ENCODE data around the gene PCSK6. TPM values are rescaled to one million over a fixed set of nuclear protein-coding genes. Genes with fewer than 3 reads are reported as not detected.
"Not testable (repeated sequence)": the region's sequence is repeated elsewhere in the genome, so short reads cannot be mapped to it uniquely, and the experiment has no call there.

Gene PCSK6
- total RNA-seq, 2 experiments from 2014 or later = 0.28 TPM; not detected in 1

DNA sequence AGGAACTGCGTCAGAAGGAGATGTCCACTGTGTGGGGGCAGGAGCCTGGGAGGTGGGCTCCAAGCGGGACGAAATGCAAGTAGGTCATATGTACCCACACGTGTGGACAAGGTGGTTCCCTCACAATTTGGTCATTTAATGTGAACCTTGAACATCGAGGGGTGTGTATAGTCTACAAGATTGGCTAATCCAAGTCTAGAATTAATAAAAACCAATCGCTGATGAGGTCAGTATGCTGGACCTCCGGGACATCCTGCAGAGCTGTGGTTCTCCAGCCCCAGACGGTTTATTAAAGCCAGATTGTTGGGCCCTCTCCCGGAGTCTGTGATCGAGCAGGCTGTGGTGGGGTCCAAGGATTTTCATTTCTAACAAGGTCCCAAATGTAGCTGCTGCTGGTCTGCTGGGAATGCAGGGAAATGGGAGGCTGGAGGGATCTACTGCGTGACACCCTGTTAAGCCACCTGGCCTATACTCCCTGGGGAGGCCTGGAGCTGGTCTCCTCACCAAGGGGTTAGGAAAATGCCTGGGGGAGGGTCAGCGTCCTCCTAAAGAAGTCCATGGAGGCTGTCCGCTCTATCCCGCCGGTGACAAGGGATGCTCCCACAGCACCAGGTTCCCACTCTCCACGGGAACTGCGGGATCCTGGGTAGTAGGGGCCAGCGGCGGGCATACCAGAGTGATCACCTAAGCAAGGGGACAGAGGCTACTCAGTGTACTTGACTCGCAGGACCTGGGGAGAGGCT is 25.1 kb downstream of the PCSK6 start:
- no peak for ATAC-seq (ENCODE audit: poor library complexity)
- CTCF ChIA-PET = no interaction called here

DNA sequence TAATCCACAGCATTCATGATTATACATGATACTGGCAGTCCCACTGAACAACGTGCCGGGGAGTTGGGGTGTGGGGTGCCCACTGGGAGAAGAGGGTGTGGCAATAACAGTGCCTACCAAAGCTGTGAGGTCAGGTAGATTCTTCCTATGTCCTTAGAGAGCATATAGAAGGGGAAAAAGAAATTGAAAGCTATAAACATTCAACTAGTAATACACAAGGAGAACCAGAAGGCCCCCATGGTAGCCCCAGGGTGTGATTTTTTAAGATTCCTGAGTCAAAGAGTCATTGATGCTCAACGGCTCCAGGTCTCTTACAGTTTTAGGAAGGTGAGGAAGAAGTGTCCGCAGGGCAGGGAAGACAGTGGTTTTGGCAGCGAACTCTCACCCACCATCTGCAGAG is 25.8 kb downstream of the PCSK6 start:
- H3K27ac Mint-ChIP-seq; H3K4me1 Mint-ChIP-seq (ENCODE audit: low read depth); intact Hi-C loops (cut with DNase I, micrococcal nuclease): not testable (repeated sequence)

More for the DNA sequence above, 25.1 kb downstream of the PCSK6 start:
- peaks cover 3% of the 10 kb centered on the region for H3K9me3 Mint-ChIP-seq
- Histone ChIP-seq H3K27ac (ENCODE audit: low read depth in 1 of 2, low read length in 2 of 2) (no peak overlapping the region), H3K36me3 (ENCODE audit: insufficient read depth, low read length) (no peaks in the 10 kb centered on the region), H3K4me3 (ENCODE audit: low read length) (no peak overlapping the region), H3K27me3 (ENCODE audit: control insufficient read depth in 1 of 2, insufficient read depth in 2 of 2, low read length in 2 of 2) (peaks cover 7 to 11% of the 10 kb centered on the region in 2 experiments), H3K9me3 (ENCODE audit: control insufficient read depth in 1 of 2, insufficient read depth in 1 of 2, low read length in 2 of 2) (peaks cover 0 to 10% of the 10 kb centered on the region in 2 experiments), H3K4me1 (ENCODE audit: insufficient read depth, low read length) (no peaks in the 10 kb centered on the region)
- no peaks in the 10 kb centered on the region for H3K4me1 Mint-ChIP-seq (ENCODE audit: low read depth)
- POLR2A ChIA-PET = no interaction called here
- H3K27ac Mint-ChIP-seq = no peak overlapping the region
- peaks cover 47% of the 10 kb centered on the region for H3K27me3 Mint-ChIP-seq
- DNase-seq = no peak
- H3K36me3 Mint-ChIP-seq (ENCODE audit: low read depth) = no peaks in the 10 kb centered on the region
- H3K4me3 Mint-ChIP-seq = no peak overlapping the region
- TF ChIP-seq, protein P1, sequence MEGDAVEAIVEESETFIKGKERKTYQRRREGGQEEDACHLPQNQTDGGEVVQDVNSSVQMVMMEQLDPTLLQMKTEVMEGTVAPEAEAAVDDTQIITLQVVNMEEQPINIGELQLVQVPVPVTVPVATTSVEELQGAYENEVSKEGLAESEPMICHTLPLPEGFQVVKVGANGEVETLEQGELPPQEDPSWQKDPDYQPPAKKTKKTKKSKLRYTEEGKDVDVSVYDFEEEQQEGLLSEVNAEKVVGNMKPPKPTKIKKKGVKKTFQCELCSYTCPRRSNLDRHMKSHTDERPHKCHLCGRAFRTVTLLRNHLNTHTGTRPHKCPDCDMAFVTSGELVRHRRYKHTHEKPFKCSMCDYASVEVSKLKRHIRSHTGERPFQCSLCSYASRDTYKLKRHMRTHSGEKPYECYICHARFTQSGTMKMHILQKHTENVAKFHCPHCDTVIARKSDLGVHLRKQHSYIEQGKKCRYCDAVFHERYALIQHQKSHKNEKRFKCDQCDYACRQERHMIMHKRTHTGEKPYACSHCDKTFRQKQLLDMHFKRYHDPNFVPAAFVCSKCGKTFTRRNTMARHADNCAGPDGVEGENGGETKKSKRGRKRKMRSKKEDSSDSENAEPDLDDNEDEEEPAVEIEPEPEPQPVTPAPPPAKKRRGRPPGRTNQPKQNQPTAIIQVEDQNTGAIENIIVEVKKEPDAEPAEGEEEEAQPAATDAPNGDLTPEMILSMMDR (IDR thresholded peaks at IDR 0.05) = no peak
- intact Hi-C loops (cut with DNase I, micrococcal nuclease) = no loop called here

DNA sequence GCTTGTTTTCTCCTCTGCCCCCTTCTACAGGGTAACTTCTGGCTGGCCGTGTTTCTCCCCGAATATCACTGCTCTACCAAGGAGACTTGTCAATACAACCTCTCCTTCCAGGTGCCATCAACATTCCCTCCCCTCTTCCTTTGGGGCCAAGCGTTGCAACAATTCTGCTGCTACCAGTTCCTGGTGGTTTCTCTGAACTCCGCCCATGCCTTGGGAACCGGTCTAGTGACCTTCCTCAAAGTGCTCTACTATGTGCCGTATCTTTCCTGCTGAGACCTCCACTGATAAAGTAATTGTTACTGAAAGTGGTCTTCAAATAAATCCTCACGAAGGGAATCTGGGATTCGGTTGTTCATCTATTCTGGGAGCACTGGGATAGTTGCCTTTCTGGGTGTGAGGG is 26.2 kb downstream of the PCSK6 start:
- Histone ChIP-seq H3K27ac (ENCODE audit: low read depth in 1 of 2, low read length in 2 of 2) (no peak overlapping the region), H3K36me3 (ENCODE audit: insufficient read depth, low read length) (no peaks in the 10 kb centered on the region), H3K9me3 (ENCODE audit: control insufficient read depth in 1 of 2, insufficient read depth in 1 of 2, low read length in 2 of 2) (peaks cover 0 to 10% of the 10 kb centered on the region in 2 experiments), H3K27me3 (ENCODE audit: control insufficient read depth in 1 of 2, insufficient read depth in 2 of 2, low read length in 2 of 2) (peaks cover 7 to 11% of the 10 kb centered on the region in 2 experiments), H3K4me1 (ENCODE audit: insufficient read depth, low read length) (no peaks in the 10 kb centered on the region), H3K4me3 (ENCODE audit: low read length) (no peak overlapping the region)
- no peak overlapping the region for H3K4me3 Mint-ChIP-seq
- ChIA-PET POLR2A (no interaction called here), CTCF (no interaction called here)
- DNase-seq = no peak
- peaks cover 43% of the 10 kb centered on the region for H3K27me3 Mint-ChIP-seq
- no peak overlapping the region for H3K27ac Mint-ChIP-seq
- TF ChIP-seq, protein P1 (IDR thresholded peaks at IDR 0.05) = no peak
- H3K4me1 Mint-ChIP-seq (ENCODE audit: low read depth) = no peaks in the 10 kb centered on the region
- intact Hi-C loops (cut with DNase I, micrococcal nuclease) = no loop called here
- H3K36me3 Mint-ChIP-seq (ENCODE audit: low read depth) = no peaks in the 10 kb centered on the region
- peaks cover 3% of the 10 kb centered on the region for H3K9me3 Mint-ChIP-seq
- no peak for ATAC-seq (ENCODE audit: poor library complexity)

More for the DNA sequence above, 25.8 kb downstream of the PCSK6 start:
- peaks cover 7 to 11% of the 10 kb centered on the region in 2 experiments for H3K27me3 ChIP-seq (ENCODE audit: control insufficient read depth in 1 of 2, insufficient read depth in 2 of 2, low read length in 2 of 2)
- H3K4me1 ChIP-seq (ENCODE audit: insufficient read depth, low read length); H3K27ac ChIP-seq (ENCODE audit: low read depth in 1 of 2, low read length in 2 of 2); H3K9me3 ChIP-seq (ENCODE audit: control insufficient read depth in 1 of 2, insufficient read depth in 1 of 2, low read length in 2 of 2); H3K4me3 ChIP-seq (ENCODE audit: low read length); H3K4me3 Mint-ChIP-seq; POLR2A ChIA-PET; ATAC-seq (ENCODE audit: poor library complexity); DNase-seq; H3K9me3 Mint-ChIP-seq; CTCF ChIA-PET; H3K36me3 Mint-ChIP-seq (ENCODE audit: low read depth); H3K36me3 ChIP-seq (ENCODE audit: insufficient read depth, low read length): not testable (repeated sequence)
- peaks cover 47% of the 10 kb centered on the region for H3K27me3 Mint-ChIP-seq

DNA sequence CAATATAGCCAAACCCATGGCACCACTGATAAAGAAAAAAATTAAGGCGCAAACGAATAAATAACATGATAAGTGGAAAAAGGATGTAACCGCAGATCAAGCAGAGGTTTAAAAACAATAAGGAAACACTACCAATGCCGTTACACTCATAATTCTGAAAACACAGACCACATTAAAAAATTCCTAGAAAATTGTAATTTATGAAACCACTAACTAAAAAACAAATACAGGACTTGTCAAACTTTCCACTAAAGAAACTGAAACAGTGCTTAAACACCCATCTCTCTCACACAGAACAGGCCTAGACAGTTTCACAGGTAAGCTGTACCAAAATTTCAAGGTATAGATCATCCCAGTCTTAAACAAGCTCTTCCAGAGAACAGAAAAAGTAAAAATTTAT is 28.4 kb downstream of the PCSK6 start:
- Mint-ChIP-seq H3K9me3 (peaks cover 3% of the 10 kb centered on the region), H3K27me3 (peaks cover 35% of the 10 kb centered on the region), H3K4me1 (ENCODE audit: low read depth) (no peaks in the 10 kb centered on the region), H3K4me3 (no peak overlapping the region), H3K36me3 (ENCODE audit: low read depth) (no peaks in the 10 kb centered on the region), H3K27ac (no peak overlapping the region)
- ATAC-seq (ENCODE audit: poor library complexity) (no peak), DNase-seq (no peak)
- Histone ChIP-seq H3K4me3 (ENCODE audit: low read length) (no peak overlapping the region), H3K36me3 (ENCODE audit: insufficient read depth, low read length) (no peaks in the 10 kb centered on the region), H3K4me1 (ENCODE audit: insufficient read depth, low read length) (no peaks in the 10 kb centered on the region), H3K27ac (ENCODE audit: low read depth in 1 of 2, low read length in 2 of 2) (no peak overlapping the region), H3K27me3 (ENCODE audit: control insufficient read depth in 1 of 2, insufficient read depth in 2 of 2, low read length in 2 of 2) (peaks cover 7 to 11% of the 10 kb centered on the region in 2 experiments), H3K9me3 (ENCODE audit: control insufficient read depth in 1 of 2, insufficient read depth in 1 of 2, low read length in 2 of 2) (peaks cover 0 to 10% of the 10 kb centered on the region in 2 experiments)
- ChIA-PET POLR2A (no interaction called here), CTCF (no interaction called here)
- TF ChIP-seq, protein P1 (IDR thresholded peaks at IDR 0.05) = no peak
- intact Hi-C loops (cut with DNase I, micrococcal nuclease) = no loop called here

Data from CD4-positive, alpha-beta T cell (primary cell).